B cell (primary cell): ENCODE measurements around the gene GRIK2. TPM values are rescaled to one million over a fixed set of nuclear protein-coding genes. Genes with fewer than 3 reads are reported as not detected.

ENCODE experiments used
- ATAC-seq: fragments of 200-7000 bp; cut with Tn5 transposase; one replicate; pipeline ENCODE4 v1.10.0; 2021; ENCODE audit warnings: low read depth, mild to moderate bottlenecking, moderate number of reproducible peaks, moderate library complexity
- CTCF ChIA-PET: fragments of 350-600 bp; sonication (Branson Sonifier 250); formaldehyde crosslinking; loops from one replicate; lab custom pipeline; 2021; ENCODE audit warnings: antibody characterized with exemption, inconsistent platforms; lab: Charles Lee
- POLR2A ChIA-PET: fragments of 350-600 bp; sonication (Branson Sonifier 250); formaldehyde crosslinking; loops from one replicate; lab custom pipeline; 2021; ENCODE audit warnings: antibody characterized with exemption; lab: Charles Lee
- DNase-seq: peaks from one replicate; pipeline ENCODE4 v3.0.0; 2013
- H2AFZ ChIP-seq: 2 replicates; pipeline ENCODE4 v1.6.1; 2012; ENCODE audit warnings: mild to moderate bottlenecking, low read depth, low read length; ENCODE audit not compliant: insufficient read depth, poor library complexity, severe bottlenecking
- H3K27ac ChIP-seq, 2 donors: 1 replicate in 1 of 2; 2 replicates in 1 of 2; pipeline ENCODE4 v1.5.1; 2012 to 2013; ENCODE audit warnings: low read length in 2 of 2, mild to moderate bottlenecking in 2 of 2, moderate library complexity in 1 of 2
- H3K27me3 ChIP-seq, 4 experiments: fragments of 200-600 bp in 1 of 4; sonication (generic) in 1 of 4; replicated peaks in 1 of 4; 1 replicate in 2 of 4; 2 replicates in 2 of 4; pipeline versions ENCODE4 v1.6.1 to v1.7.0; 2013 to 2016; ENCODE audit warnings: low read length in 3 of 4, mild to moderate bottlenecking in 2 of 4, mixed read lengths in 1 of 4, moderate library complexity in 1 of 4; ENCODE audit not compliant: insufficient read depth in 4 of 4, control insufficient read depth in 3 of 4; ENCODE audit errors: control extremely low read depth in 1 of 4
- H3K36me3 ChIP-seq, 2 experiments: replicated peaks in 1 of 2; 1 replicate in 1 of 2; 2 replicates in 1 of 2; pipeline versions ENCODE4 v1.6.1 to v1.7.1; 2013; ENCODE audit warnings: low read length in 1 of 2; ENCODE audit not compliant: insufficient read depth in 2 of 2, control insufficient read depth in 1 of 2; ENCODE audit errors: control extremely low read depth in 1 of 2, extremely low read depth in 1 of 2
- H3K4me1 ChIP-seq, 2 donors: fragments of 200-600 bp in 1 of 2; sonication (generic) in 1 of 2; 1 replicate in 1 of 2; 2 replicates in 1 of 2; pipeline versions ENCODE4 v1.5.1 to v1.6.1; 2013 to 2017; ENCODE audit warnings: low read length in 2 of 2; ENCODE audit not compliant: control insufficient read depth in 2 of 2, insufficient read depth in 2 of 2
- H3K4me2 ChIP-seq: replicated peaks from 2 replicates; pipeline ENCODE3; 2012; ENCODE audit warnings: mild to moderate bottlenecking, low read depth, low read length; ENCODE audit not compliant: poor library complexity, severe bottlenecking
- H3K4me3 ChIP-seq, 5 experiments: fragments of 200-600 bp in 1 of 5; sonication (generic) in 1 of 5; 1 replicate in 3 of 5; 2 replicates in 2 of 5; pipeline versions ENCODE4 v1.5.1 to v1.7.0; 2011 to 2016; ENCODE audit warnings: low read length in 4 of 5, mild to moderate bottlenecking in 4 of 5, low read depth in 2 of 5, control low read depth in 1 of 5, moderate library complexity in 1 of 5; ENCODE audit not compliant: insufficient read depth in 1 of 5; ENCODE audit errors: control extremely low read depth in 1 of 5, extremely low read depth in 1 of 5
- H3K79me2 ChIP-seq: fragments of 200-600 bp; sonication (generic); one replicate; pipeline ENCODE4 v1.6.0; 2016; ENCODE audit warnings: low read length; ENCODE audit not compliant: control insufficient read depth, insufficient read depth
- H3K9ac ChIP-seq: fragments of 200-600 bp; sonication (generic); 2 replicates; pipeline ENCODE4 v1.6.1; 2017; ENCODE audit warnings: mild to moderate bottlenecking, low read length, moderate library complexity
- H3K9me3 ChIP-seq, 3 donors: one replicate each; pipeline versions ENCODE4 v1.6.1 to v1.7.1; 2013; ENCODE audit warnings: low read length in 2 of 3; ENCODE audit not compliant: control insufficient read depth in 2 of 3, insufficient read depth in 1 of 3; ENCODE audit errors: control extremely low read depth in 1 of 3
- H4K20me1 ChIP-seq: 2 replicates; pipeline ENCODE4 v1.6.0; 2012; ENCODE audit warnings: mild to moderate bottlenecking, low read length; ENCODE audit not compliant: insufficient read depth, control insufficient read depth, poor library complexity, severe bottlenecking
- H3K27ac Mint-ChIP-seq: one replicate; pipeline ENCODE4 v1.8.0; 2021; ENCODE audit warnings: mixed read lengths
- H3K27me3 Mint-ChIP-seq: one replicate; pipeline ENCODE4 v1.8.0; 2021; ENCODE audit warnings: mixed read lengths
- H3K4me1 Mint-ChIP-seq: one replicate; pipeline ENCODE4 v1.8.0; 2021; ENCODE audit warnings: mixed read lengths
- H3K4me3 Mint-ChIP-seq: one replicate; pipeline ENCODE4 v1.8.0; 2021; ENCODE audit warnings: mixed read lengths
- H3K9me3 Mint-ChIP-seq: one replicate; pipeline ENCODE4 v1.8.0; 2022; ENCODE audit warnings: mixed read lengths; ENCODE audit not compliant: insufficient read depth
- EZH2 ChIP-seq: IDR thresholded peaks from 2 replicates; pipeline ENCODE4 v1.6.1; 2012; ENCODE audit warnings: borderline replicate concordance, low read depth, mild to moderate bottlenecking, moderate library complexity, low read length; ENCODE audit not compliant: insufficient read depth, poor library complexity, severe bottlenecking
- intact Hi-C: fragments of 100-400 bp; cut with micrococcal nuclease; formaldehyde crosslinking; loops from one replicate; pipeline ENCODE4 v1.10.0; 2022
- polyA plus RNA-seq: library from polyadenylated mRNA; depleted of rRNA; stranded (reverse); fragments of >200 nt; gene quantifications from 2 replicates; pipeline ENCODE4 v1.2.3, GENCODE V29; 2012
- total RNA-seq, 2 donors: library from RNA; stranded (reverse); fragments of 120-200 nt in 1 of 2; gene quantifications; 1 replicate in 1 of 2; 2 replicates in 1 of 2; pipeline versions ENCODE4 v1.2.3 to v1.2.4, GENCODE V29; 2013 to 2022
- TF ChIP-seq, protein P1 (sequence below): fragments of 200-600 bp; IDR thresholded peaks from one replicate; pipeline ENCODE4 v1.8.0; 2022; ENCODE audit warnings: antibody characterized with exemption, mild to moderate bottlenecking

The GRIK2 gene
- total and polyA plus RNA-seq, 2 donors (not counting 1 experiment from before 2014, with no cell fraction given) = not detected

DNA sequence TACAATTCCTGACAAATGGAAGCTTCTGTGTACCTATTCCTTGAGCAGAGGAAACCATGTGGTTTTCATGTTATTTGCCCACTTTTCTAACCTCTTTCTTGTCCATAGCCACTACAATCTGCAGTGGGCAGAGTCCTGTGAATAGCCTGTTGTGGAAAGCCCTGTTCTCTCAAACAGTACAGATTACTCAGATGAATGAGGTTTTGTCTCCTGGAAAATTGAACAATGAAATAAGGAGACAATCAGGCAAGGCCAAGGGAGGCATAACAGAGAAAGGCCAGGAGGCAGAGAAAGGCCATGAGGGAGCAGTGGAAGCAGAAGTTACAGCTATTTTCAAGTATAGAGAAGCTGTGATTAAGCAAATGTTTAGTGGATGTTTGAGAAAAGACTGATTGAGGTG is 189.3 kb downstream of the GRIK2 start:
- Histone ChIP-seq H3K4me3 (no peak overlapping the region), H3K79me2 (no peaks in the 10 kb centered on the region), H3K4me1 (no peaks in the 10 kb centered on the region), H3K4me2 (no peak overlapping the region), H3K27me3 (no peaks in the 10 kb centered on the region), H3K9ac (no peak overlapping the region), H3K27ac (no peak overlapping the region), H2AFZ (no peak overlapping the region), H3K9me3 (no peaks in the 10 kb centered on the region), H3K36me3 (no peaks in the 10 kb centered on the region), H4K20me1 (no peaks in the 10 kb centered on the region)
- POLR2A ChIA-PET = no interaction called here
- TF ChIP-seq, protein P1, sequence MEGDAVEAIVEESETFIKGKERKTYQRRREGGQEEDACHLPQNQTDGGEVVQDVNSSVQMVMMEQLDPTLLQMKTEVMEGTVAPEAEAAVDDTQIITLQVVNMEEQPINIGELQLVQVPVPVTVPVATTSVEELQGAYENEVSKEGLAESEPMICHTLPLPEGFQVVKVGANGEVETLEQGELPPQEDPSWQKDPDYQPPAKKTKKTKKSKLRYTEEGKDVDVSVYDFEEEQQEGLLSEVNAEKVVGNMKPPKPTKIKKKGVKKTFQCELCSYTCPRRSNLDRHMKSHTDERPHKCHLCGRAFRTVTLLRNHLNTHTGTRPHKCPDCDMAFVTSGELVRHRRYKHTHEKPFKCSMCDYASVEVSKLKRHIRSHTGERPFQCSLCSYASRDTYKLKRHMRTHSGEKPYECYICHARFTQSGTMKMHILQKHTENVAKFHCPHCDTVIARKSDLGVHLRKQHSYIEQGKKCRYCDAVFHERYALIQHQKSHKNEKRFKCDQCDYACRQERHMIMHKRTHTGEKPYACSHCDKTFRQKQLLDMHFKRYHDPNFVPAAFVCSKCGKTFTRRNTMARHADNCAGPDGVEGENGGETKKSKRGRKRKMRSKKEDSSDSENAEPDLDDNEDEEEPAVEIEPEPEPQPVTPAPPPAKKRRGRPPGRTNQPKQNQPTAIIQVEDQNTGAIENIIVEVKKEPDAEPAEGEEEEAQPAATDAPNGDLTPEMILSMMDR = no peak
- no peak for TF ChIP-seq EZH2
- Mint-ChIP-seq H3K9me3 (no peaks in the 10 kb centered on the region), H3K4me3 (no peak overlapping the region), H3K27me3 (no peaks in the 10 kb centered on the region), H3K4me1 (no peaks in the 10 kb centered on the region), H3K27ac (no peak overlapping the region)
- CTCF ChIA-PET = no interaction called here
- ATAC-seq = no peak
- DNase-seq = no peak
- intact Hi-C loops = no loop called here

DNA sequence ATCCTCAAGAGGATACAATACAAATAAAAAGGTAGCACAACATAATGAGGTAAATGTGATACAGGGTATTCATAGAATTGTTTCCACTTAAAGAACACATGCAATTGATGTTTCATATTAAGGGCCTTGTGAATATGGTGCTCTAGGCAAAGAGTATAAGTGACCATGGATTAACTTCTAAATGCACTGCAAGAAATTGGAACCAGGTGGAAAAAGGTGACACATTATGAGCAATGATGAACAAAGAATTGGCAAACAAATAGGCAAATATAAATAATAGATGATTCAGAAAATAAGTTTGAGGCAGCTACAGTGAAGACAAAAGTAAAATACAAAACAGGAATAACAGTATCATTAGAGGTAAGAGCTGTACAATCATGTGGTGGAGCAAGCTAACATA is 192.0 kb downstream of the GRIK2 start:
- no peak overlapping the region for H3K27ac ChIP-seq
- no peaks in the 10 kb centered on the region for H3K9me3 Mint-ChIP-seq
- no peak overlapping the region for H3K4me3 Mint-ChIP-seq
- TF ChIP-seq, protein P1 = no peak
- TF ChIP-seq EZH2 = no peak
- no peaks in the 10 kb centered on the region for H3K36me3 ChIP-seq
- CTCF ChIA-PET = no interaction called here
- H3K4me1 ChIP-seq = no peaks in the 10 kb centered on the region
- no peaks in the 10 kb centered on the region for H3K27me3 ChIP-seq
- H3K9me3 ChIP-seq = no peaks in the 10 kb centered on the region
- DNase-seq (no peak), ATAC-seq (no peak)
- no peaks in the 10 kb centered on the region for H3K27me3 Mint-ChIP-seq
- no peak overlapping the region for H3K9ac ChIP-seq
- intact Hi-C loops = no loop called here
- H4K20me1 ChIP-seq = no peaks in the 10 kb centered on the region
- no peaks in the 10 kb centered on the region for H3K4me1 Mint-ChIP-seq
- POLR2A ChIA-PET = no interaction called here
- H3K4me3 ChIP-seq = no peak overlapping the region
- no peaks in the 10 kb centered on the region for H3K79me2 ChIP-seq
- H2AFZ ChIP-seq = no peak overlapping the region
- H3K4me2 ChIP-seq = no peak overlapping the region
- H3K27ac Mint-ChIP-seq = no peak overlapping the region
